Activated naive CD4-positive, alpha-beta T cell treated with anti-CD3 and anti-CD28 coated beads, Interleukin-2, amount 50 U/mL, for 72 hours (primary cell): Measurements from ENCODE around the gene CTSD. TPM values are rescaled to one million over a fixed set of nuclear protein-coding genes. Genes with fewer than 3 reads are reported as not detected.
A peak's percentile ranks its signal among the peaks of the same experiment; 100 is the strongest.
"Not testable (repeated sequence)": the region's sequence is repeated elsewhere in the genome, so short reads cannot be mapped to it uniquely, and the experiment has no call there.

ENCODE experiments used
- ATAC-seq, 2 donors: fragments of 150-1000 bp; cut with Tn5 transposase; 2 replicates each; pipeline ENCODE4 v1.10.0; 2021; ENCODE audit warnings: mild to moderate bottlenecking in 2 of 2, moderate library complexity in 2 of 2
- DNase-seq, 2 donors: peaks; one replicate each; pipeline ENCODE4 v3.0.0; 2021 to 2022; ENCODE audit warnings: low spot score in 2 of 2
- H3K27ac Mint-ChIP-seq, 2 donors: one replicate each; pipeline ENCODE4 v1.8.0; 2022; ENCODE audit warnings: mild to moderate bottlenecking in 2 of 2, mixed read lengths in 2 of 2
- H3K36me3 Mint-ChIP-seq, 2 donors: one replicate each; pipeline ENCODE4 v1.8.0; 2022; ENCODE audit warnings: mixed read lengths in 2 of 2
- H3K9me3 Mint-ChIP-seq, 2 donors: one replicate each; pipeline ENCODE4 v1.8.0; 2022; ENCODE audit warnings: mixed read lengths in 2 of 2
- total RNA-seq, 2 donors: library from RNA; stranded (reverse); gene quantifications; one replicate each; pipeline ENCODE4 v1.2.3, GENCODE V29; 2022

CTSD gene
- total RNA-seq, 2 donors from 2014 or later, result 47.2 to 55.7 TPM

DNA sequence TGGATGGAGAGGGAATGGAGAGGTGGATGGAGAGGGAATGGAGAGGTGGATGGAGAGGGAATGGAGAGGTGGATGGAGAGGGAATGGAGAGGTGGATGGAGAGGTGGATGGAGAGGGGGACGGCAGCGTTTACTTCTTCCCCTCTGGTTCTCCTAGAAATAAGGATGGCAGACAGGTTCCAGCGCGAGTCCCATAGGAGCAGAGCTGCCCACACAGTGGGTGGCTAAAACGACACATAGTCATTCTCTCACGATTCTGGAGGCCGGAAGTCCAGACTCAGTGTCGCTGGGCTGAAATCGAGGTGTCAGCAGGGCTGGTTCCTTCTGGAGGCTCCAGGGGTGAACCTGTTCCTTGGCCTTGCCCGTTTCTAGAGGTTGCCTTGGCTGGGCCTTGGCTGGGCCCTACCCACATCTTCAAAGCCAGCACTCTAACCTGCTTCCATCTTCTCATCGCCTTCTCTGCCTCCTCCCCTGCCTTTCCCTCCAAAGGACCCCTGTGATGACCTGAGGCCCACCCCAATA is 12.7 kb upstream of the CTSD start:
- Mint-ChIP-seq H3K27ac (no peak overlapping the region), H3K36me3 (no peaks in the 10 kb centered on the region), H3K9me3 (no peaks in the 10 kb centered on the region)
- DNase-seq (peak in 1 of 2 donors; percentile 23), ATAC-seq (no peak)

DNA sequence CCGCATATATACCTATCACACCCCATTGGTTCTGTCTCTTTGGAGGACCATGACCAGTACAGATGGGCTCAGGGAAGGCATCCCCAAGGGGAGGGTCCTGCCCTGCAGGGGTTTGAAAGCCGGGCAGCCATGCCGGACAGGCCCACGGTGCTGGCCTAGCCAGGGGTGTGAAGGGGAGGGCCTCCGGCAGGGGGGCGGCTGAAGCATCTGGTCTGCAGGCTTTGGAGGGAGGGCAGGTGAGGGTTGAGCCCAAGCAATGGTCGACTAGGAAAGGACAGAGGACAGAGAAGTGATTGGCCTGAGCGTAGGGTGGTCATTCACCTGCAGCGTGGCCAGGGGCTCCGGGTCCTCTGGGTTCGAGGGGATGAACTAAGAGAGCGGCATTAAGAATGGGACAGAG is 11.2 kb upstream of the CTSD start:
- Mint-ChIP-seq H3K27ac (no peak overlapping the region), H3K9me3 (no peaks in the 10 kb centered on the region), H3K36me3 (no peaks in the 10 kb centered on the region)
- DNase-seq (no peak), ATAC-seq (no peak)

DNA sequence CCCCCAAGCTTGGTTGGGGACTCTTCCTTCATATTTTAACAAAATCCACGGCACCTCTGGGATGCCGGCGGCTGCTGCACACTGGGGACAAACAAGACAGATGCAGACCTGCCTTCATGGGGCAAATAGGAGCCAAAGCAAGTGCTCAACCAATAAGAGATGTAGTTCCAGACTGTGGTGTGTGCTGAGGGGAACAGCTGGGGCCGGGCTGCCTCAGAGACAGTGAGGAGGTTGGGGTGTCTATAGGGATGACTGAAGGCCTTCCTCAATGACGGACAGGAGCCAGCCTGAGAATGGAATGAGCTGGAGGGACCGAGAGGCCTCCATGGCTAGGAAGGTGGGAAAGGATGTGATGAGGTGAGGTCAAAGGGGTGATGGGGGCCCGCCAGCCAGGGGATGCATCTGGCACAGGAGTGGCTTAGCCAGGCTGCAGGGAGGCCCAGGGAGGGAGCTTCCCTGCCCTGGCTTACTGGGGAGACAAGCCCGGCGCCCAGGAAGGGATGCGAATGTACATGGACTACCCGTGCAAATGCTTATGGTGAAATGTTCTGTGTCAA is 10.3 kb upstream of the CTSD start:
- no peaks in the 10 kb centered on the region for H3K36me3 Mint-ChIP-seq
- DNase-seq (peak in 1 of 2 donors; percentile 31), ATAC-seq (no peak)
- peak overlapping the region in 1 of 2 donors; percentile 58 for H3K27ac Mint-ChIP-seq
- H3K9me3 Mint-ChIP-seq, result no peaks in the 10 kb centered on the region

DNA sequence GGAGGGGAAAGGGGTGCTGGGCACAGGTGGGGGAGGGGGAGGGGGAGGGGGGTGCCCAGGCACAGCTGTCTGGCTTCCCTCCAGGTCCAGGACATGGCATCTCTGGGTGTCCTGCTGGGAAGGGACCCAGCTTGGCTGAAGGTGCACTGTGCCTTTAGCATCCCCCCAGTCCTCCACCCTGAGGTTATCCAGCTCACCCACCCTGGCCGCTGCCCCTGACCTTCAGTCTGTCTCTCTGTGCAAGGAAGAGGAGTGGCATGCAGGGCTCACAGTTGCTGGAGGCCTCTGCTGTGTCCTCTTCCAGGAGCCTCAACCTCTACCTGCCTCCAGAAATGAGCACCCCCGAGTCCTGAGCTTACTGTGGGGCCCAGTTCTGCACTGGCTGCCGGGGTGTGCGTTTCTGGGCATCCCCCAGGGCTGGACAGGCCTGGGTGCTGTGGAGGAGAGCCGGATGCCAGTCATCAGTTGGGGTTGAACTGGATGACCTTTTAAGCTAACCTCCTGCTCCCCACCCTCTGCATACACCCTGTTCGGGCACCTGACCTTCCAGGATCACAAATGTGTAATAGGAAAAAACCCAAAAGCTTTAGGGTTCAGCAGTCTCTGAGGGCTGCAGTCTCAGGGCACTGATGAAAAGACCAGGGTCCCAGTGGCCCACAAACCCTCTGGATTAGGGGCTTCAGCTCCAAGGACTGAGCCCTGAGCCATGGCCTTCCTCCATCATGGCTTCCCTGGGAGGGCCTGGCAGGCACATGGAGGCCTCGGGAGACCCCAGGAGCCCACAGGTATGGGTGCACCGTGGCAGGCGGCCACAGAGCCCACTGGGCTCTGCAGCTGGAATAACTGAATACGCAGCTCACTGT is 9.6 kb upstream of the CTSD start:
- Mint-ChIP-seq H3K9me3 (no peaks in the 10 kb centered on the region), H3K36me3 (no peaks in the 10 kb centered on the region), H3K27ac (peak overlapping the region in 1 of 2 donors; percentile 58)
- ATAC-seq (no peak), DNase-seq (no peak)

- Mint-ChIP-seq H3K27ac (no peak overlapping the region), H3K36me3 (no peaks in the 10 kb centered on the region), H3K9me3 (no peaks in the 10 kb centered on the region)
- ATAC-seq (peak; percentile 81 to 96), DNase-seq (no peak)
These were observed 8.8 kb upstream of the CTSD start for GRCh38 chr11:1772270-1773130.

- ATAC-seq, result no peak
- no peaks in the 10 kb centered on the region for H3K9me3 Mint-ChIP-seq
- no peak for DNase-seq
- H3K36me3 Mint-ChIP-seq, result no peaks in the 10 kb centered on the region
- no peak overlapping the region for H3K27ac Mint-ChIP-seq
These were observed 8.0 kb upstream of the CTSD start for GRCh38 chr11:1771700-1772099.

- Mint-ChIP-seq H3K9me3 (no peaks in the 10 kb centered on the region), H3K27ac (no peak overlapping the region), H3K36me3 (no peaks in the 10 kb centered on the region)
- DNase-seq (no peak), ATAC-seq (no peak)
These were observed 7.5 kb upstream of the CTSD start for GRCh38 chr11:1771273-1771672.

- no peak overlapping the region for H3K27ac Mint-ChIP-seq
- ATAC-seq (no peak), DNase-seq (no peak)
These were observed 6.8 kb upstream of the CTSD start for GRCh38 chr11:1770528-1770927.

GRCh38 chr11:1770061-1770460 is 6.3 kb upstream of the CTSD start:
- ATAC-seq, result no peak
- Mint-ChIP-seq H3K9me3 (no peaks in the 10 kb centered on the region), H3K36me3 (no peaks in the 10 kb centered on the region), H3K27ac (no peak overlapping the region)
- no peak for DNase-seq

More at GRCh38 chr11:1770528-1770927, 6.8 kb upstream of the CTSD start:
- H3K9me3 Mint-ChIP-seq, result no peaks in the 10 kb centered on the region
- no peaks in the 10 kb centered on the region for H3K36me3 Mint-ChIP-seq

GRCh38 chr11:1769304-1769936 is 5.7 kb upstream of the CTSD start:
- H3K36me3 Mint-ChIP-seq, H3K9me3 Mint-ChIP-seq, H3K27ac Mint-ChIP-seq, ATAC-seq, DNase-seq: not testable (repeated sequence)

GRCh38 chr11:1768141-1768469 is 4.4 kb upstream of the CTSD start:
- Mint-ChIP-seq H3K27ac (no peak overlapping the region), H3K36me3 (no peaks in the 10 kb centered on the region), H3K9me3 (no peaks in the 10 kb centered on the region)
- ATAC-seq (no peak), DNase-seq (no peak)

DNA sequence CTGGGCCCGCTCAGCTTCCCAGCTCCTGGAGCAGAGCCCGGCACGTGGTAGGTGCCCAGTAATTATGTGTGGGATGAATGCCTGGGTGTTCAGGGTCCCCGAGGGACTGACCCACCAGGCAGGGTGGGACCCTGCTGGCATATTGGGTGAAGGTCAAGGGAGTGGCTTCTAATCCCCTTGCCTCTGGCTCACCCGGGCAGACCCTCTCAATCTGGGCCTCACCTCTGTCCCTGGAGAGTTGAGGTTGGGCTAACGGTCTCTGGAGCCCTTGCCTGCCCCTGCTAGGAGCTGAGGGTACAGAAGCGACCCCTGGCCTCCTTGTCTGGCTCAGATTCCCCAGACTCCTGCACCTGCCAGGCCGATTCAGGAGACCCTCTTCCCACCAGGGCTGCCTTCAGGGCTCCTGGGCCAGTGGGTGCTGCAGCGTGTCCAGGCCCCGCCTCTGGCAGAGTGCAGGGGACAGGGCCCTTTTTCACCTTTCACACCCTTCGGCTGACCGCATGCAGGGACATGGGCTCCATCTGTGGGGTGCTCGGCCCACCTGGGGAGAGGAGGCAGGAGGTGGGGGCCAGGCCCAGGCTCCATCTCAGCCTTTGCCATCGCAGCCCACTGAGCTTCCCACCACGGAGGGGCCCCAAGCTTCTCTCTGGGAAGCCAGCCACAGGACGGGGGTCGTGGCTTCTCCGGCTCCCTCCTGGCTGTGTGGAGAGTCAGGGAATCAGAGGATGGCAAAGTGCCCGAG is 3.8 kb upstream of the CTSD start:
- ATAC-seq, result no peak

GRCh38 chr11:1766719-1767398 is 3.1 kb upstream of the CTSD start:
- ATAC-seq (no peak), DNase-seq (no peak)
- no peak overlapping the region for H3K27ac Mint-ChIP-seq
- no peaks in the 10 kb centered on the region for H3K36me3 Mint-ChIP-seq
- no peaks in the 10 kb centered on the region for H3K9me3 Mint-ChIP-seq

More for the DNA sequence above, 3.8 kb upstream of the CTSD start:
- no peaks in the 10 kb centered on the region for H3K36me3 Mint-ChIP-seq
- no peak overlapping the region for H3K27ac Mint-ChIP-seq
- DNase-seq, result no peak
- H3K9me3 Mint-ChIP-seq, result no peaks in the 10 kb centered on the region

DNA sequence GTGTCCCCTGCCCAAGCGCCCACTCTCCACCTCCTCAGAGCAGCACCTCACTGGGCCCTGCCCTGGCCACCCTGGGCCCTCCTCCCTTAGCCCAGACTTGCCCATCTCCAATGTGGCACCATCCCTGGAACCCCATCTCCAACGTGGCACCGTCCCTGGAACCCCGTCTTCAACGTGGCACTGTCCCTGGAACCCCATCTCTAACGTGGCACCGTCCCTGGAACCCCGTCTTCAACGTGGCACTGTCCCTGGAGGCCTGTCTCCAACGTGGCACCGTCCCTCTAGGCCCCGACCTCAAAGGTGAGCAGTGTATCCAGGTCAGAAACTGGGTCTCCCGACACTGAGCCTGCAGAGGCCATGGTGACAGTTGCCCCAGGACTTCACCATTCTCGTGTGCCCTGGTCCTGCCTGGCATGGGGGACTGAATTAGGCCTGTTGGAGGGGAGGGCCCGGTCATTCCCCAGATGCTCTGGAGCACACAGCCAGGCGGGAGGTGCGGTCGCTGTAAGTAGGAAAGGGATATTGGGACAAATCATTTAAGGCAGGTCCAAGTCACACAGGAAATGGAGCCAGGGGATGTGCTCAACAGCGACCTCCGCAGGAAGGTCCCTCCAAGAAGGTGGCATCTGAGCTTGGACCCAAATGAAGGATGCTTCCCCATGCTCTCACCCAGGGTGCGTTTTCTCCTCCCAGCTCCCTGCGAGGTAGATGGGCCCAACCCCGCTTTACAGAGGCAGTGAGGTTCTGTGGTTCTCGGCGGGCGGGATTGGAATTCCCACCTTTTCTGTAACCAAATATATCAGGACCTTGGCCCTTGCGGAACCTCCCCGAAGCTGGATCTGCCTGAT is 2.4 kb upstream of the CTSD start:
- no peak for DNase-seq
- Mint-ChIP-seq H3K9me3 (no peaks in the 10 kb centered on the region), H3K36me3 (no peaks in the 10 kb centered on the region), H3K27ac (no peak overlapping the region)
- no peak for ATAC-seq

- H3K9me3 Mint-ChIP-seq, result no peaks in the 10 kb centered on the region
- H3K27ac Mint-ChIP-seq, result peak overlapping the region in 1 of 2 donors; percentile 60
- ATAC-seq, result peak; percentile 29 to 34
- no peaks in the 10 kb centered on the region for H3K36me3 Mint-ChIP-seq
- DNase-seq, result no peak
These were observed 361 bp downstream of the CTSD start for GRCh38 chr11:1763336-1763795.
